Breast epithelium (tissue), 3 donors: ENCODE data around the gene ARCN1.
"Not testable (repeated sequence)": the region's sequence is repeated elsewhere in the genome, so short reads cannot be mapped to it uniquely, and the experiment has no call there.

Experiments
- POLR2A ChIP-seq: fragments of 450-650 bp; IDR thresholded peaks from one replicate; pipeline ENCODE4 v1.6.1; 2016; ENCODE audit warnings: antibody characterized with exemption, mild to moderate bottlenecking, moderate library complexity
- POLR2AphosphoS5 ChIP-seq, 3 donors: sonication (generic); formaldehyde crosslinking; IDR thresholded peaks; one replicate each; pipeline ENCODE4 v1.6.1; 2017; ENCODE audit warnings: antibody characterized with exemption in 3 of 3
- TF ChIP-seq, protein P1 (sequence below), 3 donors: fragments of 450-650 bp; IDR thresholded peaks; one replicate each; pipeline ENCODE4 v1.5.1; 2016 to 2017; ENCODE audit warnings: antibody characterized with exemption in 3 of 3, mild to moderate bottlenecking in 3 of 3, moderate library complexity in 3 of 3

DNA sequence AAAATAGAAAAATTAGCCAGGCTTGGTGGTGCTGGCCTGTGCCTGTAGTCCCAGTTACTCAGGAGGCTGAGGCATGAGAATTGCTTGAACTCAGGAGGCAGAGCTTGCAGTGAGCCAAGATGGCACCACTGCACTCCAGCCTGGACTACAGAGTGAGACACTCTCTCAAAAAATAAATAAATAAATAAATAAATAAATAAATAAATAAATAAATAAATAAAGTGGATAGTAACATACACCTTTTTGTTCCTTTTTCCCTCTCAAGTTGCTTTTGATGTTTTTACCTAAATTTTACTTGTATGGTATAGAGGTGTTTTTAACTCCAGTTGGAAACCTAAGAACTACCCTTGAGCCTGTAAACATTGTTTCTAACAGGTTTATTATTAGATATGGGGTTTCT is 5.8 kb downstream of the ARCN1 start:
- not testable (repeated sequence) for TF ChIP-seq POLR2A; POLR2AphosphoS5 (IDR thresholded peaks at IDR 0.05)
- TF ChIP-seq, protein P1, sequence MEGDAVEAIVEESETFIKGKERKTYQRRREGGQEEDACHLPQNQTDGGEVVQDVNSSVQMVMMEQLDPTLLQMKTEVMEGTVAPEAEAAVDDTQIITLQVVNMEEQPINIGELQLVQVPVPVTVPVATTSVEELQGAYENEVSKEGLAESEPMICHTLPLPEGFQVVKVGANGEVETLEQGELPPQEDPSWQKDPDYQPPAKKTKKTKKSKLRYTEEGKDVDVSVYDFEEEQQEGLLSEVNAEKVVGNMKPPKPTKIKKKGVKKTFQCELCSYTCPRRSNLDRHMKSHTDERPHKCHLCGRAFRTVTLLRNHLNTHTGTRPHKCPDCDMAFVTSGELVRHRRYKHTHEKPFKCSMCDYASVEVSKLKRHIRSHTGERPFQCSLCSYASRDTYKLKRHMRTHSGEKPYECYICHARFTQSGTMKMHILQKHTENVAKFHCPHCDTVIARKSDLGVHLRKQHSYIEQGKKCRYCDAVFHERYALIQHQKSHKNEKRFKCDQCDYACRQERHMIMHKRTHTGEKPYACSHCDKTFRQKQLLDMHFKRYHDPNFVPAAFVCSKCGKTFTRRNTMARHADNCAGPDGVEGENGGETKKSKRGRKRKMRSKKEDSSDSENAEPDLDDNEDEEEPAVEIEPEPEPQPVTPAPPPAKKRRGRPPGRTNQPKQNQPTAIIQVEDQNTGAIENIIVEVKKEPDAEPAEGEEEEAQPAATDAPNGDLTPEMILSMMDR (IDR thresholded peaks at IDR 0.05), result not testable (repeated sequence)
